HepG2 (cell line): ENCODE results near the gene TAF5. TPM values are rescaled to one million over a fixed set of nuclear protein-coding genes. Genes with fewer than 3 reads are reported as not detected.

ENCODE experiments used
- ATAC-seq: fragments of 200-7000 bp; cut with Tn5 transposase; 3 replicates; pipeline ENCODE4 v1.9.1; 2020; ENCODE audit warnings: mild to moderate bottlenecking, moderate library complexity
- BruUV-seq: library from RNA; stranded (reverse); fragments of 400-500 nt; replicated peaks from 2 replicates; lab custom pipeline; 2021; lab: Mats Ljungman, UMichigan
- CTCF ChIA-PET: fragments of 300-600 bp; formaldehyde crosslinking; extraction: SDS; loops from one replicate; lab custom pipeline; 2021; ENCODE audit warnings: low total read pairs, inconsistent platforms, low intra/inter-chr PET ratio; lab: Yijun Ruan, JAX
- POLR2A ChIA-PET: fragments of 350-600 bp; sonication (Branson Sonifier 250); formaldehyde crosslinking; loops from one replicate; lab custom pipeline; 2020; ENCODE audit warnings: antibody characterized with exemption, inconsistent platforms; lab: Yijun Ruan, JAX
- DNase-seq: peaks from one replicate; pipeline ENCODE4 v3.0.0-alpha.2; 2015; ENCODE audit warnings: low spot score
- FAIRE-seq: peaks from 3 replicates; lab custom pipeline; 2011; peaks lifted over from hg19 to GRCh38; lab: Jason Lieb, UNC
- H2AFZ ChIP-seq: one replicate; pipeline ENCODE4 v1.6.1; 2011; ENCODE audit warnings: low read length, inconsistent platforms
- H3K27ac ChIP-seq: fragments of 300-600 bp; 3 replicates; pipeline ENCODE4 v1.8.0; 2011; ENCODE audit warnings: mixed run types, mild to moderate bottlenecking, mixed read lengths, low read length, inconsistent platforms; ENCODE audit not compliant: insufficient read depth; ENCODE audit errors: extremely low read length
- H3K27me3 ChIP-seq, 2 experiments: fragments of 200-600 bp in 1 of 2; 2 replicates in 1 of 2; 3 replicates in 1 of 2; pipeline versions ENCODE4 v1.6.0 to v1.8.0; 2011; ENCODE audit warnings: low read length in 2 of 2, mild to moderate bottlenecking in 2 of 2, moderate library complexity in 2 of 2, inconsistent platforms in 1 of 2; ENCODE audit not compliant: insufficient read depth in 2 of 2, control insufficient read depth in 1 of 2
- H3K36me3 ChIP-seq, 2 experiments: fragments of 200-600 bp in 1 of 2; replicated peaks in 1 of 2; 2 replicates in 1 of 2; 3 replicates in 1 of 2; pipeline versions ENCODE4 v1.5.1 to v1.8.0; 2011; ENCODE audit warnings: low read length in 2 of 2, inconsistent platforms in 1 of 2; ENCODE audit not compliant: insufficient read depth in 2 of 2, control insufficient read depth in 1 of 2
- H3K4me1 ChIP-seq: 2 replicates; pipeline ENCODE4 v1.5.1; 2012; ENCODE audit warnings: low read length, inconsistent platforms; ENCODE audit not compliant: insufficient read depth
- H3K4me2 ChIP-seq: 2 replicates; pipeline ENCODE4 v1.6.0; 2011; ENCODE audit warnings: low read depth, low read length, inconsistent platforms
- H3K4me3 ChIP-seq, 3 experiments: fragments of 200-600 bp in 1 of 3; sonication (generic), shearing (Covaris generic) in 1 of 3; replicated peaks in 1 of 3; 2 replicates each; pipeline ENCODE4 v1.5.1; 2011 to 2016; ENCODE audit warnings: low read length in 3 of 3, inconsistent platforms in 2 of 3, low read depth in 2 of 3, mild to moderate bottlenecking in 2 of 3, control low read depth in 1 of 3, mixed read lengths in 1 of 3; ENCODE audit not compliant: insufficient read depth in 1 of 3
- H3K79me2 ChIP-seq: one replicate; pipeline ENCODE4 v1.6.1; 2011; ENCODE audit warnings: low read length, inconsistent platforms; ENCODE audit not compliant: insufficient read depth
- H3K9ac ChIP-seq: 2 replicates; pipeline ENCODE4 v1.6.0; 2011; ENCODE audit warnings: mild to moderate bottlenecking, low read depth, low read length, inconsistent platforms; ENCODE audit not compliant: insufficient read depth
- H3K9me3 ChIP-seq: 2 replicates; pipeline ENCODE4 v1.5.1; 2012; ENCODE audit warnings: mild to moderate bottlenecking, low read length
- H4K20me1 ChIP-seq: 2 replicates; pipeline ENCODE4 v1.6.0; 2011; ENCODE audit warnings: inconsistent platforms, mild to moderate bottlenecking, low read length, moderate library complexity; ENCODE audit not compliant: insufficient read depth
- ATF3 ChIP-seq: sonication (generic); formaldehyde crosslinking; IDR thresholded peaks from 2 replicates; pipeline ENCODE4 v1.4.0; 2020; ENCODE audit warnings: missing genetic modification reagents
- GABPA ChIP-seq, 2 experiments: IDR thresholded peaks; 2 replicates each; pipeline ENCODE4 v1.6.1; 2011 to 2016; ENCODE audit warnings: low read depth in 2 of 2, low read length in 1 of 2, missing biosample characterization in 1 of 2, missing genetic modification characterization in 1 of 2
- MEF2D ChIP-seq: sonication (generic); formaldehyde crosslinking; IDR thresholded peaks from 2 replicates; pipeline ENCODE4 v1.5.1; 2020; ENCODE audit warnings: mild to moderate bottlenecking, missing genetic modification reagents
- MEIS1 ChIP-seq: sonication (generic); formaldehyde crosslinking; IDR thresholded peaks from 2 replicates; pipeline ENCODE4 v1.9.0; 2021; ENCODE audit warnings: mild to moderate bottlenecking, missing genetic modification reagents, moderate library complexity, borderline replicate concordance
- RORA ChIP-seq: sonication (generic); formaldehyde crosslinking; IDR thresholded peaks from 2 replicates; pipeline ENCODE4 v1.5.0; 2020; ENCODE audit warnings: mild to moderate bottlenecking, missing genetic modification reagents, moderate library complexity
- ZBTB38 ChIP-seq: sonication (generic); formaldehyde crosslinking; IDR thresholded peaks from 2 replicates; pipeline ENCODE4 v1.5.1; 2020; ENCODE audit warnings: mild to moderate bottlenecking, missing genetic modification reagents
- ZBTB4 ChIP-seq: sonication (generic); formaldehyde crosslinking; IDR thresholded peaks from 2 replicates; pipeline ENCODE4 v1.4.0; 2020; ENCODE audit warnings: missing genetic modification reagents, mild to moderate bottlenecking, borderline replicate concordance
- ZNF510 ChIP-seq: sonication (generic); formaldehyde crosslinking; IDR thresholded peaks from 2 replicates; pipeline ENCODE4 v1.4.0; 2020; ENCODE audit warnings: low read depth, mild to moderate bottlenecking, missing genetic modification reagents
- WGBS: methylation state at CpG from one replicate; pipeline ENCODE4 v1.1.6; 2017; ENCODE audit warnings: low lambda C conversion rate; 5-methylcytosine and 5-hydroxymethylcytosine counted together
- in situ Hi-C: cut with HindIII; loops from 2 replicates; pipeline ENCODE4 v1.10.0; 2017; ENCODE audit warnings: low pct_unique_long_range_greater_than_20kb; ENCODE audit not compliant: extremely low pct_ligation_motif_present
- intact Hi-C: fragments of 100-400 bp; cut with micrococcal nuclease; formaldehyde crosslinking; loops from one replicate; pipeline ENCODE4 v1.10.0; 2022; ENCODE audit not compliant: unreplicated experiment
- polyA plus RNA-seq, 8 experiments: library from polyadenylated mRNA; depleted of rRNA in 3 of 8; stranded (reverse) in 7 of 8; unstranded in 1 of 8; fragments of >200 nt; fragmentation: Illumina TruSeq in 4 of 8; extraction: Trizol in 4 of 8; gene quantifications; 2 replicates each; pipeline versions ENCODE4 v1.2.1 to v1.2.3, GENCODE V29; 2011 to 2016; ENCODE audit warnings: low read depth in 4 of 8, missing spikeins in 1 of 8, mixed read lengths in 1 of 8; ENCODE audit not compliant: insufficient read depth in 1 of 8
- total RNA-seq, 5 experiments: library from RNA; depleted of rRNA; stranded (reverse); fragments of >200 nt; fragmentation: Illumina TruSeq; extraction: Trizol; gene quantifications; 2 replicates each; pipeline ENCODE4 v1.2.3, GENCODE V29; 2016; ENCODE audit warnings: low read depth in 1 of 5
- TF ChIP-seq, protein P1 (sequence below), 2 experiments: sonication (generic) in 1 of 2; formaldehyde crosslinking in 1 of 2; IDR thresholded peaks; 2 replicates each; pipeline versions ENCODE4 v1.5.1 to v1.6.1; 2011 to 2020; ENCODE audit warnings: borderline replicate concordance in 1 of 2, low read depth in 1 of 2, low read length in 1 of 2, mild to moderate bottlenecking in 1 of 2, missing genetic modification reagents in 1 of 2, moderate library complexity in 1 of 2

Gene TAF5
- total and polyA plus RNA-seq, 2 of the 13 experiments (the other 11 are each of a cell fraction or from before 2014, with no cell fraction given): 3.8 to 8.7 TPM

- ATAC-seq (no peak), FAIRE-seq (no peak), DNase-seq (no peak)
- peaks cover 9 to 35% of the 10 kb centered on the region in 2 experiments; a peak in 4 of 5 replicates for H3K36me3 ChIP-seq
- H3K9me3 ChIP-seq: no peaks in the 10 kb centered on the region
- peaks cover 55% of the 10 kb centered on the region for H3K79me2 ChIP-seq
- in situ Hi-C loops (no loop called here), intact Hi-C loops (no loop called here)
- peak overlapping the region; percentile 71 to 94 (median 84) for H3K4me3 ChIP-seq
- H4K20me1 ChIP-seq: no peaks in the 10 kb centered on the region
- peak overlapping the region; percentile 88 for H3K4me2 ChIP-seq
- TF ChIP-seq ZBTB38 (CRISPR knock-in tag) (peak; percentile 45; the same call in 1 of the 2 replicates), GABPA (IDR thresholded peaks at IDR 0.05; ENCODE audit: low read depth, low read length) (no peak), GABPA (CRISPR knock-in tag; IDR thresholded peaks at IDR 0.05; ENCODE audit: low read depth) (no peak)
- ChIA-PET CTCF (no interaction called here), POLR2A (interaction anchor here (0.8 to 1.8 kb wide), 8 partner anchors 8 to 265 kb away, joined by 3 to 10 read pairs (median 4); partner anchors contain the start of gene TAF5)
- peak overlapping the region; percentile 55 for H3K27ac ChIP-seq
- no peak overlapping the region for H2AFZ ChIP-seq
- H3K4me1 ChIP-seq: peaks cover 49% of the 10 kb centered on the region
- H3K27me3 ChIP-seq: no peaks in the 10 kb centered on the region; a peak in 1 of 5 replicates
- no TSS peak for BruUV-seq
- peak overlapping the region; percentile 93 for H3K9ac ChIP-seq
- WGBS: 40% methylated on average over 19 of the region's 19 CpGs
These were observed 29.5 kb downstream of the TAF5 start for GRCh38 chr10:103397191-103397825.

DNA sequence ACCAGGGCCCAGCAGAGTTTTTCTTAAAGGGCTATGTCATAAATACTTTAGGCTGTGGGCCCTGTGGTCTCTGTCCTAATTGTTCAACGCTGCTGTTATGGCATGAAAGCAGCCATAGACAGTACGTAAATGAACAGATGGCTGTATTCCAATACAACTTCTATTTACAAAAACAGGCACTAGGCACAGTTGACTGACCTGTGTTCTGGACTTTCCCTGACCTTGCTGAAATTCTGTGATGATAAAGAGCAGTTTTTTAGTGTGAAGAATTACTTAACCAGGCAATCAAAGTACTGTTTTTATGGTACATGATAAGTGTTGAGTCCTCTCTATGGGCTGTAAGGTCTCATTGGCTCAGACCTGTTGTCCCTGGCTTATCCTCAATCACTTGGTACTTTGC is 45.8 kb downstream of the TAF5 start:
- FAIRE-seq (no peak), DNase-seq (no peak), ATAC-seq (no peak)
- TF ChIP-seq MEF2D (CRISPR knock-in tag) (no peak), ZBTB4 (CRISPR knock-in tag) (no peak), RORA (CRISPR knock-in tag) (no peak), ZNF510 (CRISPR knock-in tag) (no peak), MEIS1 (CRISPR knock-in tag) (no peak), ATF3 (CRISPR knock-in tag) (no peak)
- TF ChIP-seq, protein P1, sequence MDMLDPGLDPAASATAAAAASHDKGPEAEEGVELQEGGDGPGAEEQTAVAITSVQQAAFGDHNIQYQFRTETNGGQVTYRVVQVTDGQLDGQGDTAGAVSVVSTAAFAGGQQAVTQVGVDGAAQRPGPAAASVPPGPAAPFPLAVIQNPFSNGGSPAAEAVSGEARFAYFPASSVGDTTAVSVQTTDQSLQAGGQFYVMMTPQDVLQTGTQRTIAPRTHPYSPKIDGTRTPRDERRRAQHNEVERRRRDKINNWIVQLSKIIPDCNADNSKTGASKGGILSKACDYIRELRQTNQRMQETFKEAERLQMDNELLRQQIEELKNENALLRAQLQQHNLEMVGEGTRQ (IDR thresholded peaks at IDR 0.05; ENCODE audit: low read depth, low read length): no peak
- TF ChIP-seq, protein P1 (CRISPR knock-in tag; IDR thresholded peaks at IDR 0.05; ENCODE audit: borderline replicate concordance): no peak
- no peak overlapping the region for H3K9ac ChIP-seq
- ChIA-PET CTCF (no interaction called here), POLR2A (no interaction called here)
- H3K4me3 ChIP-seq: no peak overlapping the region
- peaks cover 48 to 74% of the 10 kb centered on the region in 2 experiments for H3K36me3 ChIP-seq
- H3K4me1 ChIP-seq: no peaks in the 10 kb centered on the region
- intact Hi-C loops: no loop called here
- no peak overlapping the region for H3K27ac ChIP-seq
- WGBS: 93% methylated on average over 2 of the region's 2 CpGs
- no peak overlapping the region for H2AFZ ChIP-seq
- H3K4me2 ChIP-seq: no peak overlapping the region
- in situ Hi-C loops: no loop called here
- no peaks in the 10 kb centered on the region for H4K20me1 ChIP-seq
- H3K79me2 ChIP-seq: no peaks in the 10 kb centered on the region
- H3K27me3 ChIP-seq: no peaks in the 10 kb centered on the region
- H3K9me3 ChIP-seq: no peaks in the 10 kb centered on the region
- BruUV-seq: no TSS peak
